IMR-90 (cell line): ENCODE data around the gene IFI35. TPM values are rescaled to one million over a fixed set of nuclear protein-coding genes. Genes with fewer than 3 reads are reported as not detected.

Experiments
- ATAC-seq: fragments of 200-7000 bp; cut with Tn5 transposase; 2 replicates; pipeline ENCODE4 v1.9.1; 2020; ENCODE audit warnings: low read depth, mild to moderate bottlenecking, moderate library complexity
- BruUV-seq: library from RNA; stranded (reverse); fragments of 400-500 nt; replicated peaks from 2 replicates; lab custom pipeline; 2021; lab: Mats Ljungman, UMichigan
- CTCF ChIA-PET: fragments of 300-600 bp; formaldehyde crosslinking; extraction: SDS; loops from one replicate; lab custom pipeline; 2021; ENCODE audit warnings: antibody characterized with exemption; lab: Yijun Ruan, JAX
- POLR2A ChIA-PET: fragments of 300-600 bp; sonication (Branson Sonifier 250); formaldehyde crosslinking; loops from one replicate; lab custom pipeline; 2022; ENCODE audit warnings: antibody characterized with exemption; ENCODE audit not compliant: unreplicated experiment; lab: Charles Lee
- DNase-seq: peaks from one replicate; pipeline ENCODE4 v3.0.0; 2013
- H2AFZ ChIP-seq: replicated peaks from 2 replicates; pipeline ENCODE3; 2013; ENCODE audit warnings: low read length, mild to moderate bottlenecking; ENCODE audit not compliant: poor library complexity
- H2AK5ac ChIP-seq: 2 replicates; pipeline ENCODE4 v1.6.1; 2013; ENCODE audit warnings: low read depth, low read length, inconsistent platforms
- H2AK9ac ChIP-seq: replicated peaks from 2 replicates; pipeline ENCODE3; 2013; ENCODE audit warnings: mild to moderate bottlenecking, low read depth, low read length, moderate library complexity; ENCODE audit not compliant: poor library complexity
- H2BK120ac ChIP-seq: 2 replicates; pipeline ENCODE4 v1.6.1; 2013; ENCODE audit warnings: low read depth, low read length, inconsistent platforms
- H2BK15ac ChIP-seq: 3 replicates; pipeline ENCODE4 v1.6.1; 2013; ENCODE audit warnings: low read depth, low read length, inconsistent platforms
- H2BK20ac ChIP-seq: 2 replicates; pipeline ENCODE4 v1.6.1; 2013; ENCODE audit warnings: low read depth, mild to moderate bottlenecking, inconsistent platforms, low read length, moderate library complexity
- H2BK5ac ChIP-seq: 2 replicates; pipeline ENCODE4 v1.6.1; 2013; ENCODE audit warnings: mild to moderate bottlenecking, low read depth, low read length, inconsistent platforms; ENCODE audit not compliant: poor library complexity, severe bottlenecking
- H3K14ac ChIP-seq: replicated peaks from 2 replicates; pipeline ENCODE4 v1.6.1; 2013; ENCODE audit warnings: low read depth, low read length, inconsistent platforms
- H3K18ac ChIP-seq: 2 replicates; pipeline ENCODE4 v1.6.1; 2013; ENCODE audit warnings: low read depth, low read length, control low read depth
- H3K23ac ChIP-seq: 2 replicates; pipeline ENCODE4 v1.6.1; 2013; ENCODE audit warnings: low read depth, low read length, inconsistent platforms
- H3K27ac ChIP-seq: 2 replicates; pipeline ENCODE4 v1.5.1; 2013; ENCODE audit warnings: mild to moderate bottlenecking, control low read depth, low read length; ENCODE audit not compliant: insufficient read depth
- H3K27me3 ChIP-seq: 2 replicates; pipeline ENCODE4 v1.6.1; 2013; ENCODE audit warnings: low read length; ENCODE audit not compliant: control insufficient read depth, insufficient read depth
- H3K36me3 ChIP-seq: 2 replicates; pipeline ENCODE4 v1.6.1; 2013; ENCODE audit warnings: low read length, mixed read lengths; ENCODE audit not compliant: control insufficient read depth, insufficient read depth
- H3K4ac ChIP-seq: 2 replicates; pipeline ENCODE4 v1.6.1; 2013; ENCODE audit warnings: low read depth, low read length, inconsistent platforms
- H3K4me1 ChIP-seq: 2 replicates; pipeline ENCODE4 v1.6.1; 2013; ENCODE audit warnings: low read length, mixed read lengths; ENCODE audit not compliant: control insufficient read depth, insufficient read depth
- H3K4me2 ChIP-seq: 2 replicates; pipeline ENCODE4 v1.6.1; 2013; ENCODE audit warnings: low read depth, mild to moderate bottlenecking, control low read depth, low read length, moderate library complexity
- H3K4me3 ChIP-seq: 2 replicates; pipeline ENCODE4 v1.5.1; 2013; ENCODE audit warnings: low read depth, mild to moderate bottlenecking, control low read depth, low read length, moderate library complexity; ENCODE audit not compliant: insufficient read depth
- H3K56ac ChIP-seq: 2 replicates; pipeline ENCODE4 v1.6.1; 2013; ENCODE audit warnings: low read length, inconsistent platforms; ENCODE audit not compliant: insufficient read depth; ENCODE audit errors: extremely low read depth
- H3K79me1 ChIP-seq, 2 experiments: 2 replicates each; pipeline ENCODE4 v1.6.1; 2013; ENCODE audit warnings: low read length in 2 of 2, inconsistent platforms in 1 of 2, low read depth in 1 of 2
- H3K9ac ChIP-seq: 2 replicates; pipeline ENCODE4 v1.6.1; 2013; ENCODE audit warnings: low read depth, low read length, control low read depth
- H3K9me1 ChIP-seq: 2 replicates; pipeline ENCODE4 v1.6.1; 2013; ENCODE audit warnings: low read length, inconsistent platforms; ENCODE audit not compliant: insufficient read depth
- H3K9me3 ChIP-seq: 2 replicates; pipeline ENCODE4 v1.6.1; 2013; ENCODE audit warnings: low read length; ENCODE audit not compliant: control insufficient read depth, insufficient read depth
- H4K20me1 ChIP-seq: 2 replicates; pipeline ENCODE4 v1.6.1; 2013; ENCODE audit warnings: low read length, inconsistent platforms; ENCODE audit not compliant: insufficient read depth
- H4K5ac ChIP-seq: 2 replicates; pipeline ENCODE4 v1.6.1; 2013; ENCODE audit warnings: mild to moderate bottlenecking, low read depth, low read length, control low read depth
- H4K8ac ChIP-seq, 2 experiments: 2 replicates each; pipeline ENCODE4 v1.6.1; 2013; ENCODE audit warnings: low read depth in 2 of 2, low read length in 2 of 2, control low read depth in 1 of 2, inconsistent platforms in 1 of 2
- H4K91ac ChIP-seq: 2 replicates; pipeline ENCODE4 v1.6.1; 2013; ENCODE audit warnings: low read depth, low read length, inconsistent platforms; ENCODE audit not compliant: insufficient read depth
- BHLHE40 ChIP-seq: fragments of 150-350 bp; IDR thresholded peaks from 2 replicates; pipeline ENCODE4 v1.6.1; 2016; ENCODE audit warnings: mild to moderate bottlenecking, low read depth, low read length
- MAFK ChIP-seq: IDR thresholded peaks from 2 replicates; pipeline ENCODE4 v1.6.1; 2012; ENCODE audit warnings: low read depth, low read length, improper control_type of control experiment
- MXI1 ChIP-seq: IDR thresholded peaks from 2 replicates; pipeline ENCODE4 v1.6.1; 2012; ENCODE audit warnings: low read depth, mild to moderate bottlenecking, low read length, moderate library complexity, borderline replicate concordance
- NFE2L2 ChIP-seq: fragments of 150-350 bp; IDR thresholded peaks from 2 replicates; pipeline ENCODE4 v1.6.1; 2016; ENCODE audit warnings: low read depth, mild to moderate bottlenecking, low read length
- POLR2A ChIP-seq: IDR thresholded peaks from 2 replicates; pipeline ENCODE4 v1.6.1; 2012; ENCODE audit warnings: mild to moderate bottlenecking, low read depth, low read length
- RAD21 ChIP-seq: IDR thresholded peaks from 2 replicates; pipeline ENCODE4 v1.6.1; 2012; ENCODE audit warnings: low read length, improper control_type of control experiment
- RCOR1 ChIP-seq: IDR thresholded peaks from 2 replicates; pipeline ENCODE4 v1.6.1; 2012; ENCODE audit warnings: mild to moderate bottlenecking, low read length, improper control_type of control experiment; ENCODE audit not compliant: insufficient replicate concordance
- WGBS, 2 experiments: methylation state at CpG; one replicate each; pipeline versions ENCODE4 v1.1.5 to v1.1.7; 2013; ENCODE audit warnings: missing lambda C conversion rate in 2 of 2; ENCODE audit not compliant: insufficient read length in 1 of 2; ENCODE audit errors: extremely low coverage in 2 of 2; 5-methylcytosine and 5-hydroxymethylcytosine counted together
- dilution Hi-C: fragments of 300-500 bp; cut with HindIII; formaldehyde crosslinking; loops from one replicate; pipeline ENCODE4 v1.14.3; 2018; ENCODE audit warnings: low sequenced_read_pairs; ENCODE audit not compliant: unreplicated experiment
- in situ Hi-C: fragments of 300-500 bp; cut with MboI; formaldehyde crosslinking; loops from 3 replicates; pipeline ENCODE4 v1.14.3; 2019; ENCODE audit warnings: low sequenced_read_pairs, inconsistent platforms, mixed read lengths
- intact Hi-C: fragments of 100-400 bp; cut with micrococcal nuclease; formaldehyde crosslinking; loops from 2 replicates; pipeline ENCODE4 v1.10.0; 2022
- polyA plus RNA-seq, 3 experiments: library from polyadenylated mRNA; depleted of rRNA; stranded (reverse); fragments of >200 nt; gene quantifications; 2 replicates each; pipeline ENCODE4 v1.2.3, GENCODE V29; 2012; ENCODE audit warnings: low replicate concordance in 1 of 3
- total RNA-seq: library from RNA; depleted of rRNA; stranded (reverse); fragments of >200 nt; gene quantifications from 2 replicates; pipeline ENCODE4 v1.2.3, GENCODE V29; 2012

The IFI35 gene
- total and polyA plus RNA-seq, 2 of the 4 experiments (the other 2 are of a cell fraction), result 15.8 to 17.0 TPM

DNA sequence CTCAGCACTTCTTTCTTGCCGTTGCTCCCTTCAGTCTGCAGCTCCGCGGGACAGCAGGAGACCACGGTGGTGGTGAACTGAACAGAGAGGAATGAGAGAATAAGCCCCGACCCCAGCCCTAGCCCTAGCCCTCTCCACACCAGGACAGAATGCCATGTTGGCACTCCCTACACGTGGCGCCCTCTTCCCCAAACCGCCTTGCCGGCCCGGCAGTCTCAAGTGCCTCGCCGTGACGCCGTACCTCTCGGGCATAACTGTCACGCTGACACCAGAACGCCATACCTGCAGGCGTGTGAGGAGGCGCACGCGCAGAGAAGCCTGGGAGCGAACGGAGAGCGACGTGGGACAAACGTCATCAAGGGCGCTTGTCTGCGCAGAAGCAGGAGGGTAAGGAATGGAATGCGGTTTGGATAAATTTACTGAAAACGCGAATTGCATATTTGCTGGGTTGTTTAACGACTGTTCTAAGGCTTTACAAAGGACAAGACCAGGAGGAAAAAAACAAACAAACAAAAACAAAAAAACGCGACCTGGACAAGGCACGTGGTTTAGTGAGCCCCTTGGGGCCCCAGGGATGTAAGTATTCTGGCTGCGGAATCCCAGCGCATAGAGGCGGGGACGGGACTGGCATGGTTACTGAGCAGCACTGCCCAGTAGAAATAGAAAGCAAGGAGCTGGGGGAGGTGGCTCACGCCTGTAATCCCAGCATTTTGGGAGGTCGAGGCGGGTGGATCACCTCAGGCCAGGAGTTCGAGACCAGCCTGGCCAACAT is 42.2 kb upstream of the IFI35 start, which contains the start of gene AARSD1:
AARSD1 (minus strand) TSS at position 294 of the 772 bp plus-strand sequence; CDS start at position 280, 14 bp downstream.
- Histone ChIP-seq H3K27me3 (no peaks in the 10 kb centered on the region), H3K4me2 (peak within 1 kb of the TSS; percentile 79), H2AK5ac (peak within 1 kb of the TSS; percentile 76), H4K5ac (peak within 1 kb of the TSS; percentile 86), H2BK120ac (peak within 1 kb of the TSS; percentile 58), H2BK20ac (no peak within 1 kb of the TSS; the same call in 1 of the 2 replicates), H3K9me3 (no peaks in the 10 kb centered on the region), H2AFZ (peak within 1 kb of the TSS; percentile 94), H3K79me1 (peaks cover 18 to 36% of the 10 kb centered on the region in 2 experiments), H3K14ac (peak within 1 kb of the TSS; percentile 83), H3K4me3 (peak within 1 kb of the TSS; percentile 74), H2AK9ac (peak within 1 kb of the TSS; percentile 84), H3K9me1 (no peaks in the 10 kb centered on the region), H3K36me3 (peaks cover 15% of the 10 kb centered on the region), H3K4ac (peak within 1 kb of the TSS; percentile 84), H2BK15ac (peak within 1 kb of the TSS; percentile 1; the same call in 1 of the 3 replicates), H3K4me1 (peaks cover 4% of the 10 kb centered on the region), H3K9ac (peak within 1 kb of the TSS; percentile 91), H3K27ac (peak within 1 kb of the TSS; percentile 81), H4K91ac (peak within 1 kb of the TSS; percentile 77), H2BK5ac (peak within 1 kb of the TSS; percentile 67), H4K8ac (peak within 1 kb of the TSS; percentile 66 to 93), H3K56ac (peak within 1 kb of the TSS; percentile 75), H3K18ac (peak within 1 kb of the TSS; percentile 49), H3K23ac (peak within 1 kb of the TSS; percentile 52), H4K20me1 (no peaks in the 10 kb centered on the region)
- TF ChIP-seq BHLHE40 (0 out of 2 replicates have a peak, but pooled peaks have one; percentile 24), RCOR1 (no peak), MXI1 (peak; percentile 79), MAFK (no peak), RAD21 (peak; percentile 1; the same call in 1 of the 2 replicates), POLR2A (peak; percentile 80), NFE2L2 (no peak)
- WGBS, 2 experiments, result 2% methylated on average over 9 of the region's 43 CpGs; no CpG with 5 or more reads in 1 of the 2 experiments
- CTCF ChIA-PET, result no interaction called here
- POLR2A ChIA-PET, result no interaction called here
- peak; percentile 97 for ATAC-seq
- BruUV-seq, result no TSS peak
- in situ Hi-C loops (loop anchor here (25.0 kb wide), 1 partner anchor 98 kb away; no protein-coding TSS in a partner anchor), dilution Hi-C loops (no loop called here), intact Hi-C loops (no loop called here)
- DNase-seq, result peak; percentile 95
